ENCODE data around the gene POU2F1. TPM values are rescaled to one million over a fixed set of nuclear protein-coding genes. Genes with fewer than 3 reads are reported as not detected.

The POU2F1 gene
- total RNA-seq, 4 donors from 2014 or later, result 21.0 to 33.7 (median 21.8) TPM

GRCh38 chr1:167375949-167376348 lies 155.3 kb downstream of the POU2F1 start:
- no peak for DNase-seq (ENCODE audit: low spot score in 2 of 2)
- H3K4me1 ChIP-seq, result no peaks in the 10 kb centered on the region
- TF ChIP-seq POLR2A (IDR thresholded peaks at IDR 0.05), result no peak
- TF ChIP-seq CTCF (IDR thresholded peaks at IDR 0.05), result no peak
- no peak for TF ChIP-seq EP300 (IDR thresholded peaks at IDR 0.05)
- no peaks in the 10 kb centered on the region for H3K27me3 ChIP-seq
- 88 to 91% methylated on average over 5 of the region's 5 CpGs for WGBS, 2 donors
- H3K27ac ChIP-seq, result no peak overlapping the region
- H3K9me3 ChIP-seq, result no peaks in the 10 kb centered on the region
- no peak overlapping the region for H3K4me3 ChIP-seq
- H3K36me3 ChIP-seq, result peaks cover 0 to 49% (median 0%) of the 10 kb centered on the region in 3 donors

- Histone ChIP-seq H3K27ac (no peak overlapping the region), H3K9me3 (no peaks in the 10 kb centered on the region), H3K27me3 (no peaks in the 10 kb centered on the region), H3K4me3 (no peak overlapping the region), H3K4me1 (no peaks in the 10 kb centered on the region), H3K36me3 (peaks cover 0 to 56% (median 0%) of the 10 kb centered on the region in 3 donors)
- 93 to 94% methylated on average over 7 of the region's 7 CpGs for WGBS, 2 donors
- TF ChIP-seq EP300 (IDR thresholded peaks at IDR 0.05) (peak in 1 of 2 donors; percentile 50), CTCF (IDR thresholded peaks at IDR 0.05) (no peak), POLR2A (IDR thresholded peaks at IDR 0.05) (no peak)
- no peak for DNase-seq (ENCODE audit: low spot score in 2 of 2)
Measured at GRCh38 chr1:167387251-167387910, 166.7 kb downstream of the POU2F1 start.

GRCh38 chr1:167388976-167389375 lies 168.3 kb downstream of the POU2F1 start:
- Histone ChIP-seq H3K27ac (no peak overlapping the region), H3K4me1 (no peaks in the 10 kb centered on the region), H3K36me3 (peaks cover 0 to 51% (median 0%) of the 10 kb centered on the region in 3 donors), H3K27me3 (no peaks in the 10 kb centered on the region), H3K4me3 (no peak overlapping the region), H3K9me3 (no peaks in the 10 kb centered on the region)
- no peak for TF ChIP-seq CTCF (IDR thresholded peaks at IDR 0.05)
- TF ChIP-seq EP300 (IDR thresholded peaks at IDR 0.05), result no peak
- no peak for TF ChIP-seq POLR2A (IDR thresholded peaks at IDR 0.05)
- WGBS, 2 donors, result 93 to 98% methylated on average over 1 of the region's 1 CpG
- no peak for DNase-seq (ENCODE audit: low spot score in 2 of 2)

- H3K4me3 ChIP-seq, result no peak overlapping the region
- no peaks in the 10 kb centered on the region for H3K4me1 ChIP-seq
- H3K9me3 ChIP-seq, result no peaks in the 10 kb centered on the region
- H3K36me3 ChIP-seq, result peaks cover 0 to 26% (median 0%) of the 10 kb centered on the region in 3 donors
- H3K27ac ChIP-seq, result no peak overlapping the region
- H3K27me3 ChIP-seq, result no peaks in the 10 kb centered on the region
- WGBS, 2 donors, result 95 to 97% methylated on average over 7 of the region's 7 CpGs
- DNase-seq (ENCODE audit: low spot score in 2 of 2), result no peak
- TF ChIP-seq POLR2A (IDR thresholded peaks at IDR 0.05) (no peak), EP300 (IDR thresholded peaks at IDR 0.05) (no peak), CTCF (IDR thresholded peaks at IDR 0.05) (no peak)
Measured at GRCh38 chr1:167392200-167392696, 171.6 kb downstream of the POU2F1 start.

GRCh38 chr1:167400359-167400953 lies 179.8 kb downstream of the POU2F1 start:
- Histone ChIP-seq H3K4me1 (peaks cover 0 to 11% (median 2%) of the 10 kb centered on the region in 4 donors), H3K27ac (no peak overlapping the region), H3K9me3 (no peaks in the 10 kb centered on the region), H3K27me3 (no peaks in the 10 kb centered on the region), H3K36me3 (peaks cover 0 to 44% (median 8%) of the 10 kb centered on the region in 3 donors), H3K4me3 (no peak overlapping the region)
- 67 to 77% methylated on average over 2 of the region's 2 CpGs for WGBS, 2 donors
- DNase-seq (ENCODE audit: low spot score in 2 of 2), result no peak
- no peak for TF ChIP-seq EP300 (IDR thresholded peaks at IDR 0.05)
- TF ChIP-seq POLR2A (IDR thresholded peaks at IDR 0.05), result no peak
- no peak for TF ChIP-seq CTCF (IDR thresholded peaks at IDR 0.05)

All from tibial nerve (tissue), 4 donors.